Measurements from ENCODE around the gene GNG8.

DNA sequence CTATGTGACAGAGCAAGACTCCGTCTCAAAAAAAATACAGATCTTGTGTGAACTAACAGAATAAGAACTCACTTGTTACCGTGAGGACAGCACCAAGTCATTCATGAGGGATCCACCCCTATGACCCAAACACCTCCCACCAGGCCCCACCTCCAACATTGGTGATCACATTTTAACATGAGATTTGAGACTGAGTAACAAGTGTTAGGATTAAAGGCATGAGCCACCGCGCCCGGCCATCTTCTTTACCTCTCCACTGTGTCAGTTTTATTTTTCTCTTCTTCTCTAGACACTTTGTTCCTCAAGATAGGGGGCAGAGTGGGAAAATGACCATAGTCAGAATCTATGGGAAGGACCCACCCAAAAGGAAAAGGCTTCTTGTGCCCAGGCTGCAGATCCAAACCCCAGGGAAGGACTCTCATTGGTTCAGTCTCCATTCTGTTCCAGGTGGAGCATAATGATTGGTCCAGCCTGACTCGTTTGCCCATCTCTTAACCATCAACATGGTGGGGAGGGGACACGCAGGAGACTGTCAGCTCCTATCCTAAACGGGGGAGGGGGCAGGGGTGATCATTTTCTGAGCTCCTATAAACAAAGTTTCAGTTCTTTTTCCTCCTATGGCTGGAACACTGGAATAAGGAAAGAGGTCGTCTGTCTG is 36.2 kb downstream of the GNG8 start:
- TF ChIP-seq POLR2AphosphoS5 (IDR thresholded peaks at IDR 0.05; ENCODE audit: low read depth, low read length) = no peak
- TF ChIP-seq RFX5 (IDR thresholded peaks at IDR 0.05; ENCODE audit: low read length) = no peak
- no peak for TF ChIP-seq FOXM1 (IDR thresholded peaks at IDR 0.05; ENCODE audit: low read depth)
- TF ChIP-seq EZH2phosphoT487 (IDR thresholded peaks at IDR 0.05; ENCODE audit: borderline replicate concordance, low read depth) = no peak
- TF ChIP-seq, protein P1, sequence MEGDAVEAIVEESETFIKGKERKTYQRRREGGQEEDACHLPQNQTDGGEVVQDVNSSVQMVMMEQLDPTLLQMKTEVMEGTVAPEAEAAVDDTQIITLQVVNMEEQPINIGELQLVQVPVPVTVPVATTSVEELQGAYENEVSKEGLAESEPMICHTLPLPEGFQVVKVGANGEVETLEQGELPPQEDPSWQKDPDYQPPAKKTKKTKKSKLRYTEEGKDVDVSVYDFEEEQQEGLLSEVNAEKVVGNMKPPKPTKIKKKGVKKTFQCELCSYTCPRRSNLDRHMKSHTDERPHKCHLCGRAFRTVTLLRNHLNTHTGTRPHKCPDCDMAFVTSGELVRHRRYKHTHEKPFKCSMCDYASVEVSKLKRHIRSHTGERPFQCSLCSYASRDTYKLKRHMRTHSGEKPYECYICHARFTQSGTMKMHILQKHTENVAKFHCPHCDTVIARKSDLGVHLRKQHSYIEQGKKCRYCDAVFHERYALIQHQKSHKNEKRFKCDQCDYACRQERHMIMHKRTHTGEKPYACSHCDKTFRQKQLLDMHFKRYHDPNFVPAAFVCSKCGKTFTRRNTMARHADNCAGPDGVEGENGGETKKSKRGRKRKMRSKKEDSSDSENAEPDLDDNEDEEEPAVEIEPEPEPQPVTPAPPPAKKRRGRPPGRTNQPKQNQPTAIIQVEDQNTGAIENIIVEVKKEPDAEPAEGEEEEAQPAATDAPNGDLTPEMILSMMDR (IDR thresholded peaks at IDR 0.05) = no peak
- no peak for TF ChIP-seq EP300 (IDR thresholded peaks at IDR 0.05; ENCODE audit: borderline replicate concordance in 1 of 2, low read depth in 1 of 2, low read length in 1 of 2)
- no peak for TF ChIP-seq NFIC (IDR thresholded peaks at IDR 0.05; ENCODE audit: borderline replicate concordance)
